DOHH2 (cell line): ENCODE data around the gene COPG1.

ENCODE experiments used
- H3F3A ChIP-seq: fragments of 200-600 bp; sonication (generic), shearing (Covaris generic); 2 replicates; pipeline ENCODE4 v1.6.0; 2016; ENCODE audit warnings: antibody characterized with exemption, mild to moderate bottlenecking; ENCODE audit not compliant: control insufficient read depth, insufficient read depth
- H3K27ac ChIP-seq: fragments of 200-600 bp; sonication (generic); 2 replicates; pipeline ENCODE4 v1.5.1; 2014; ENCODE audit warnings: low read depth, mild to moderate bottlenecking, low read length, moderate library complexity
- H3K27me3 ChIP-seq: fragments of 200-600 bp; sonication (generic); 2 replicates; pipeline ENCODE4 v1.6.1; 2014; ENCODE audit warnings: mild to moderate bottlenecking, low read length, mixed read lengths; ENCODE audit not compliant: control insufficient read depth
- H3K36me3 ChIP-seq: fragments of 200-600 bp; sonication (generic); 2 replicates; pipeline ENCODE4 v1.6.1; 2014; ENCODE audit warnings: mild to moderate bottlenecking, low read length, moderate library complexity, mixed read lengths; ENCODE audit not compliant: control insufficient read depth
- H3K4me1 ChIP-seq: fragments of 200-600 bp; sonication (generic); 2 replicates; pipeline ENCODE4 v1.6.1; 2014; ENCODE audit warnings: mild to moderate bottlenecking, low read length, mixed read lengths; ENCODE audit not compliant: control insufficient read depth
- H3K4me2 ChIP-seq: fragments of 200-600 bp; sonication (generic); 2 replicates; pipeline ENCODE4 v1.6.0; 2014; ENCODE audit warnings: mild to moderate bottlenecking, low read length, moderate library complexity
- H3K4me3 ChIP-seq: fragments of 200-600 bp; sonication (generic); 2 replicates; pipeline ENCODE4 v1.5.1; 2014; ENCODE audit warnings: mild to moderate bottlenecking, low read length, mixed read lengths
- H3K79me2 ChIP-seq: fragments of 200-600 bp; sonication (generic); 2 replicates; pipeline ENCODE4 v1.6.1; 2014; ENCODE audit warnings: mild to moderate bottlenecking, low read length, mixed read lengths; ENCODE audit not compliant: control insufficient read depth
- H3K9me2 ChIP-seq: fragments of 200-600 bp; sonication (generic); replicated peaks from 2 replicates; pipeline ENCODE4 v1.6.1; 2014; ENCODE audit warnings: mild to moderate bottlenecking, low read length, mixed read lengths; ENCODE audit not compliant: control insufficient read depth
- H3K9me3 ChIP-seq: fragments of 200-600 bp; sonication (generic); 2 replicates; pipeline ENCODE4 v1.6.1; 2014; ENCODE audit warnings: antibody characterized with exemption, low read length, mixed read lengths; ENCODE audit not compliant: control insufficient read depth, insufficient read depth
- H4K20me1 ChIP-seq: fragments of 200-600 bp; sonication (generic); 2 replicates; pipeline ENCODE4 v1.6.0; 2014; ENCODE audit warnings: low read depth, mild to moderate bottlenecking, antibody characterized with exemption, low read length, moderate library complexity; ENCODE audit not compliant: control insufficient read depth, insufficient read depth
- CTCF ChIP-seq: fragments of 200-600 bp; sonication (generic); IDR thresholded peaks from one replicate; pipeline ENCODE4 v1.5.1; 2014; ENCODE audit warnings: antibody characterized with exemption, mild to moderate bottlenecking, low read depth, low read length; ENCODE audit not compliant: poor library complexity, severe bottlenecking
- EZH2phosphoT487 ChIP-seq: fragments of 200-600 bp; sonication (generic); IDR thresholded peaks from 2 replicates; pipeline ENCODE4 v1.6.1; 2017; ENCODE audit warnings: borderline replicate concordance, mild to moderate bottlenecking, antibody characterized with exemption, low read length, moderate library complexity, mixed read lengths

COPG1 gene

GRCh38 chr3:129286081-129286480 is 36.7 kb downstream of the COPG1 start:
- Histone ChIP-seq H3K4me3 (no peak overlapping the region), H3K9me3 (no peaks in the 10 kb centered on the region), H4K20me1 (peaks cover 33% of the 10 kb centered on the region), H3F3A (peaks cover 20% of the 10 kb centered on the region), H3K79me2 (peaks cover 67% of the 10 kb centered on the region), H3K4me2 (no peak overlapping the region), H3K9me2 (no peaks in the 10 kb centered on the region), H3K27ac (no peak overlapping the region), H3K4me1 (peaks cover 38% of the 10 kb centered on the region), H3K36me3 (peaks cover 82% of the 10 kb centered on the region), H3K27me3 (no peaks in the 10 kb centered on the region)
- TF ChIP-seq EZH2phosphoT487 (no peak), CTCF (no peak)

GRCh38 chr3:129288446-129288845 is 39.0 kb downstream of the COPG1 start:
- H4K20me1 ChIP-seq, result peaks cover 30% of the 10 kb centered on the region
- no peaks in the 10 kb centered on the region for H3K9me3 ChIP-seq
- H3K27me3 ChIP-seq, result no peaks in the 10 kb centered on the region
- peaks cover 66% of the 10 kb centered on the region for H3K79me2 ChIP-seq
- peaks cover 14% of the 10 kb centered on the region for H3K4me1 ChIP-seq
- no peak overlapping the region for H3K4me2 ChIP-seq
- H3K9me2 ChIP-seq, result no peaks in the 10 kb centered on the region
- H3F3A ChIP-seq, result no peaks in the 10 kb centered on the region; the same call in 1 of the 2 replicates
- H3K4me3 ChIP-seq, result no peak overlapping the region
- H3K27ac ChIP-seq, result no peak overlapping the region
- no peak for TF ChIP-seq CTCF
- TF ChIP-seq EZH2phosphoT487, result no peak
- H3K36me3 ChIP-seq, result peaks cover 90% of the 10 kb centered on the region

GRCh38 chr3:129289201-129289921 is 40.0 kb downstream of the COPG1 start:
- no peak overlapping the region for H3K27ac ChIP-seq
- no peaks in the 10 kb centered on the region; the same call in 1 of the 2 replicates for H3F3A ChIP-seq
- H3K4me3 ChIP-seq, result no peak overlapping the region
- H3K36me3 ChIP-seq, result peaks cover 89% of the 10 kb centered on the region
- no peaks in the 10 kb centered on the region for H3K27me3 ChIP-seq
- H3K4me2 ChIP-seq, result no peak overlapping the region
- peaks cover 61% of the 10 kb centered on the region for H3K79me2 ChIP-seq
- peaks cover 5% of the 10 kb centered on the region for H3K4me1 ChIP-seq
- no peaks in the 10 kb centered on the region for H3K9me2 ChIP-seq
- peaks cover 21% of the 10 kb centered on the region for H4K20me1 ChIP-seq
- TF ChIP-seq CTCF, result no peak
- no peak for TF ChIP-seq EZH2phosphoT487
- no peaks in the 10 kb centered on the region for H3K9me3 ChIP-seq
